HT1080 (cell line): ENCODE results near the gene RNF148. TPM values are rescaled to one million over a fixed set of nuclear protein-coding genes. Genes with fewer than 3 reads are reported as not detected.

ENCODE experiments used
- small RNA-seq: library from RNA; depleted of rRNA; stranded (forward); fragments of <200 nt; gene quantifications from one replicate; pipeline ENCODE3, GENCODE V24; 2014
- total RNA-seq: library from RNA; depleted of rRNA; stranded (reverse); fragments of >200 nt; shearing (Covaris generic); gene quantifications from 2 replicates; pipeline ENCODE4 v1.2.3, GENCODE V29; 2014; rRNA removed

Gene RNF148
- total RNA-seq, 1 experiment from 2014 or later = 0.18 TPM

Small RNA genes within 50 kb of the gene (small RNA-seq; reads per million reads assigned to genes)
- gene AC006463.1 = not detected

Other genes starting within 250 kb of the RNF148 start
- gene RNF133, start 3.8 kb downstream of the RNF148 start, total RNA-seq = 0.08 and 0.33 TPM in 2 replicates
- gene CADPS2, start 183.5 kb upstream of the RNF148 start, total RNA-seq = 13.0 and 13.6 TPM in 2 replicates